LNCAP (cell line): ENCODE data around the gene AGAP5.

Experiments
- TF ChIP-seq, protein P1 (sequence below): fragments of 450-650 bp; IDR thresholded peaks from 2 replicates; pipeline ENCODE4 v1.5.1; 2017; ENCODE audit warnings: mild to moderate bottlenecking

AGAP5 gene

DNA sequence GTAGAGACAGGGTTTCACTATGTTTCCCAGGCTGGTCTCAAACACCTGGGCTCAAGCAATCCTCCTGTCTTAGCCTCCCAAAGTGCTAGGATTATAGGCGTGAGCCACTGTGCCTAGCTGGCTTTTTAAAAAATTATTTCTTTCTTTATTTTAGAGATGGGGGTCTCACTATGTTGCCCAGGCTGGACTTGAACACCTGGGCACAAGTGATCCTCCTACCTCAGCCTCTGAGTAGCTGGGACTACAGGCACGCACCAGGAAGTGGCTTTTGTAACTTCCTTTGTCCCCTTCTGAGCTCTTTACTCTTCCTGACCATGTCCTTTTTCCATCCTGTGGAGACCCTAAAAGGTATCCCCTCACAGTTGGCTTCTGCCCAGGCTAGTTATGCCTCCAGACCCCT, 54.5 kb downstream of the AGAP5 start:
- TF ChIP-seq, protein P1, sequence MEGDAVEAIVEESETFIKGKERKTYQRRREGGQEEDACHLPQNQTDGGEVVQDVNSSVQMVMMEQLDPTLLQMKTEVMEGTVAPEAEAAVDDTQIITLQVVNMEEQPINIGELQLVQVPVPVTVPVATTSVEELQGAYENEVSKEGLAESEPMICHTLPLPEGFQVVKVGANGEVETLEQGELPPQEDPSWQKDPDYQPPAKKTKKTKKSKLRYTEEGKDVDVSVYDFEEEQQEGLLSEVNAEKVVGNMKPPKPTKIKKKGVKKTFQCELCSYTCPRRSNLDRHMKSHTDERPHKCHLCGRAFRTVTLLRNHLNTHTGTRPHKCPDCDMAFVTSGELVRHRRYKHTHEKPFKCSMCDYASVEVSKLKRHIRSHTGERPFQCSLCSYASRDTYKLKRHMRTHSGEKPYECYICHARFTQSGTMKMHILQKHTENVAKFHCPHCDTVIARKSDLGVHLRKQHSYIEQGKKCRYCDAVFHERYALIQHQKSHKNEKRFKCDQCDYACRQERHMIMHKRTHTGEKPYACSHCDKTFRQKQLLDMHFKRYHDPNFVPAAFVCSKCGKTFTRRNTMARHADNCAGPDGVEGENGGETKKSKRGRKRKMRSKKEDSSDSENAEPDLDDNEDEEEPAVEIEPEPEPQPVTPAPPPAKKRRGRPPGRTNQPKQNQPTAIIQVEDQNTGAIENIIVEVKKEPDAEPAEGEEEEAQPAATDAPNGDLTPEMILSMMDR, result no peak

DNA sequence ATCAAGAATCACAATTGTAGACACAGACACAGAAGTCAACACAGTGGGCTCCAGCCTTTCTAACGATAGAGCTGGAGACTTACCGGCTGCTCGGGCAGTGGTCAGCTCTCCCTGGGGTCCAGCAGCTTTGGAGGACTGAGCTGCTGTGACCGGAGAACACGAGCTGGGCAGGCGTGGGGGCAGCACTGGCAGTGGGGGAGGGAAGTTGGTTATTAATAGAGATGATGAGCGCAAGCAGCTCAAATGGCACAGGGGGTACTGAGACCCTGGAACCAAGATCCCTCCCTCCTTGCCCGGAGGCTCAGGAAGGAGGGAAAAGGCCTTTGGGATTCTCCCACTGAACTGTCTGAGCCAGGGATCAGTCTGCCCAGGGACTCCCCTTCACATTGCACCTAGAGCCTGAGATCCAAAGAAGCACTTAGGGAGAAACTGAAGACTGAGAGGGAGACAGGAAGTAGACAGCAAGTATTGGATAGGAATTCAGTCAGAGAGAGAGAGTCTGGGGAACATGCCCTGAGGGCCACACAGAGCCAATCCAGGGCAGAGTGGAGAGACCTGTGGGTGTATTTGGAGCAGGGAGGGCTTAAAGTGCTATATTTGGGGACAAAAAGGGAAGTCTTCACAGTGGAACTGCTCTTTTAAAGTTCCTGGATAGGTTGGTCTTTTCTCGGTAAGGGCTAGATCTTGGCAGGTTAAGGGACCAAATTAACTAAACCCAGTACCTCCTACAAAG, 56.4 kb downstream of the AGAP5 start, which contains the start of gene MYOZ1:
Gene MYOZ1, minus strand, starts transcription at position 147 of the 733 bp plus-strand sequence. CDS start 1,457 bp downstream, outside the sequence.
- TF ChIP-seq, protein P1, result no peak

DNA sequence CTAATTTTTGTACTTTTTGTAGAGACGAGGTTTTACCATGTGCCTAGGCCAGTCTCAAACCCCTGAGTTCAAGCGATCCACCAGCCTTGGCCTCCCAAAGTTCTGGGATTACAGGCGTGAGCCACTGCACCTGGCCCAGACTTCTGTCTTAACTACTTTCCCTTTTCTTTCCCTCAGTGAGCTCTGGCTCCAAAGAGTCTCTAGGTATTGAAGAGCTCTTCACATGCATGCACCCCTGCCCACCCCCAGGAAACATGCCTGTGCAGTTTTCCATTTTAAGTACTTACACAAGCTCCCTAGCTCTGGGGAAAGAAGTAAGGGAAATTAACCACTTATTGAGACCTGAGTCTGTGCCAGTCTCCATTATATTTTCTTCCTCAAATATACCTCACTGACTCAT, 58.6 kb downstream of the AGAP5 start:
- TF ChIP-seq, protein P1, result no peak

DNA sequence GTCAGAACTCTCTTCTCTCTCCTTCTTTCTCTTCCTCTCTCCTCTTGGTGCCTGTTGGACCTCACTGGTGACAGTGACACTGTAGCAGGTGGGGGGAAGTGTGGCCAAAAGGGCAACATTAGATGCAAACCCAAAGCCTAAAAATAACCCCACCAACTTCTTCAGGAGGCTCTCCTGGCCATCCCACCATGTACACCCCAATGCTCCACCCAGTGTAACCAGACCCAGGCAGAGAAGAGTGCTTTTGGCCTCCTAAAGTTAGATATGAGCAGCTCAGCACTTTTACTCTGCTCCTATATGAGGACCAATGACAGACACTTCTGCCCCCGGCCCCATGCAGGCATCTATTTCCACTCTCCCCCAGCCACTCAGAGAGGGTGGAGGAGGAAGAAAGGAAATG, 62.1 kb downstream of the AGAP5 start:
- TF ChIP-seq, protein P1, result no peak

DNA sequence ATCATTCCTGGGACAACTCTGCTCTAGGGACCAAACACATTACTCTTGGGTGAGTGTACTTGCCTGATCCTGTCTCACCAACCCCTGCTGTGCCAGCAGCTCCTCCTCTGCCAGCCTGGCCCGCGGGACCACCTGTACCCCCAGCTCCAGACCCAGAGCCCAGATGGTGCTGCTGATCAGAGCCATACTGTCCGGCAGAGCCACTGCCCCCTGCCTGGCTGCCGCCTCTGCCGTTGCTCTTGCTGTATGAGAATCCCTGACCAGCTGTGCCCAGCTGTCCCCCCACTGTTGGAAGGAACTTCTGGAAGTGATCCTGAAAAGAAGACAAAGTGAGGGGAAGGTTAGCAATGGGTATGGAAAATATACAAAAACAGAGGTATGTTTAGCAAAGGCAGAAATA, 63.5 kb downstream of the AGAP5 start:
- TF ChIP-seq, protein P1, result no peak

DNA sequence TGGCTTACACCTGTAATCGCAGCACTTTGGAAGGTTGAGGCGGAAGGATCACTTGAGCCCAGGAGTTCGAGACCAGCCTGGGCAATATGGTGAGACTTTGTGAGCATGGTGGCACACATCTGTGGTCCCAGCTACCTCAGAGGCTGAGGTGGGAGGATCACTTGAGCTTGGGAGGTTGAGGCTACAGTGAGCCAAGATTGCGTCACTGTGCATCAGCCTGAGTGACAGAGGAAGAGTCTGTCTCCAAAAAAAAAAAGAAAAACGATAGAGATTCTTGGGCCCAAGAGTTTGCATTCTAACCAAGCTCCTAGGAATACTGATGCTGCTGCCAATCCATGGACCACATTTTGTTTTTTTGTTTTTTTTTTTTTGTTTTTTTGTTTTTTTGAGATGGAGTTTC, 68.7 kb downstream of the AGAP5 start:
- TF ChIP-seq, protein P1, result no peak

DNA sequence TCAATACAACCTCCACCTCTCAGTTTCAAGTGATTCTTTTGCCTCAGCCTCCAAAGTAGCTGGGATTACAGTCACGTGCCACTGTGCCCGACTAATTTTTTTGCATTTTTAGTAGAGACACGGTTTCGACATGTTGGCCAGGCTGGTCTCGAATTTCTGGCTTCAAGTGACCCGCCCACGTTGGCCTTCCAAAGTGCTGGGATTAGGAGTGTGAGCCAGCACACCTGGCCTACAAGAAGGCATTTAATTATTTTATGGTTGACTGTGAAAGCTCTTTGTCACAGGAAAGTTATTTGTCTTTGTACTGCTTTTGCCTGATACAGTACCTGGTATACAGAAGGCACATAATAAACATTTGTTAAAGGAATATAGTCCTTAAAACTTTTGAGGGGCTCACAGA, 69.5 kb downstream of the AGAP5 start:
- TF ChIP-seq, protein P1, result no peak

DNA sequence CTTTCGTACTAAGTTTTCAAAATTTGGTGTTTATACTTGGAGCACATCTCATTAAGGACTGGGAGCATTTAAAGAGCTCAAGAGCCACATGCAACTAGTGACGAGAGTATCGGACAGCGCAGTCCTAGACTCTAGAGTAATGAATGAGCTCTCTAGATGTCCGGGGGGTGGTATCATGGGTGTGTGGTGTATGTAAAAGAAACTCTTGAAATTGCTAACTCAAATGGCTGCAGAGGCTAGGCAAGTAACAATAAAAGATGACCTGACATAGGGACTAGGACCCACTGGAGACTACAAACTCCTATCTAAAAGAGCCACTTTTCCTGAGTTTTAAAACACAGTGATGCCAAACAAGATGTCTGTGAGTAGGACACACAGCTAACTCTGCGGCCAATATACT, 70.6 kb downstream of the AGAP5 start:
- TF ChIP-seq, protein P1, result no peak
